ENCODE results near the gene LRRC4C. TPM values are rescaled to one million over a fixed set of nuclear protein-coding genes. Genes with fewer than 3 reads are reported as not detected.

The LRRC4C gene
- under 0.01 TPM in 1 of 2 replicates, not detected in the other for total RNA-seq

DNA sequence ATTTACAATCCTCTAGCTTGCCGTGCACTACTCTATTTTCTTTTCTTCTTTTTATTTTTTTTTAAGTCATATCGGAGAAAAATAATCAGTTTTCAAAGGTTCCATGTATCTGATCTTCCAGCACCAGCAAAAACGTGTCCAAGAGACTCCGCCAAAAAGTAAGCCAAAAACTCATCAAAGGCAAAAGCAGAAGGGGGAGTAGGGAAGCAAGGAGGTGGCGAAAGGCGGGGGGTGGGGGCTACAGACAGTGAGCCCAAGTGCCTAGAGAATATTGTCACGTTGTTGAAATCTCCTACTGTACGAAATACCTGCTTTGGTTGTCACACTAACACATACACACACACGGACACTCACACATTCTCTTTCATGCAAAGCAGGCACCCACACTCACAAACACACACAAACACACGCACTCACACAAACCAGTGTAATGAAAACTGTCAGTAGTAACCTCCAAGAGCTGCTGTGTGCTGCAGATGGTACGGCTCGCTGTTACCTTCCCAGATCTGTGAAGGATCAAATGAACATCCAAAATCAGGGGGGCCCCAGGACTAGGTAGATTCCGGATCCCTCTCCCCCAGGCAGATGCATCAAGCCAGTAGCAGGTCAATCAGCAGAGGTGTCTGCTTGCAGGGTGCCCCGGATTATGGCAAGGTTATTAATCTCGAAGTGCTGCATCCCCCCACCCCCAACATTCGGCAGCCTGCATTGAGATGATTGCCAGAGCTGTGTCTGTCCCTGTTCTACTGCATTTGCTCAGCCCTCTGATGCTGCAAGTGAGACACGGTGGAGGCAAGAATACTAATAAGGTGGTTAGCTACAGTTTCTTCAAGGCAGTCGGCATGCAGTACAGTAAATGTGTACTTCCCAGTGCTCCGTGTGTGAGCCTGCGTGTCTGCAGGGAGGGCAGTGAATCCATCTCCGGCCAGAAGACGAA lies at the start of gene LRRC4C:
Gene LRRC4C, minus strand, starts transcription at position 188 of the 937 bp plus-strand sequence.

All from regular cardiac myocyte (primary cell).